Caco-2 (cell line): ENCODE data around the gene REPS2. TPM values are rescaled to one million over a fixed set of nuclear protein-coding genes. Genes with fewer than 3 reads are reported as not detected.

Experiments
- BruUV-seq: library from RNA; stranded (reverse); fragments of 400-500 nt; replicated peaks from 2 replicates; lab custom pipeline; 2021; lab: Mats Ljungman, UMichigan
- CTCF ChIA-PET: fragments of 300-600 bp; sonication (Branson Sonifier 250); formaldehyde crosslinking; loops from one replicate; lab custom pipeline; 2022; ENCODE audit warnings: antibody characterized with exemption; lab: Charles Lee
- POLR2A ChIA-PET: fragments of 300-600 bp; sonication (Branson Sonifier 250); formaldehyde crosslinking; loops from one replicate; lab custom pipeline; 2022; ENCODE audit warnings: antibody characterized with exemption; lab: Charles Lee
- DNase-seq, 2 experiments: peaks; one replicate each; pipeline versions ENCODE4 v3.0.0 to v3.0.0-alpha.2; 2020 to 2022
- H3K27me3 ChIP-seq: replicated peaks from 2 replicates; pipeline ENCODE4 v1.6.0; 2011; ENCODE audit warnings: low read length; ENCODE audit not compliant: control insufficient read depth, insufficient read depth
- H3K36me3 ChIP-seq: 2 replicates; pipeline ENCODE4 v1.5.1; 2011; ENCODE audit warnings: low read length; ENCODE audit not compliant: control insufficient read depth, insufficient read depth
- H3K4me1 ChIP-seq: fragments of 250-450 bp; sonication (Bioruptor Pico); 2 replicates; pipeline ENCODE4 v1.5.1; 2020; ENCODE audit warnings: mild to moderate bottlenecking
- H3K4me3 ChIP-seq: 2 replicates; pipeline ENCODE4 v1.5.1; 2011; ENCODE audit warnings: low read depth, mild to moderate bottlenecking, control low read depth, low read length
- H3K9me3 ChIP-seq: fragments of 250-450 bp; sonication (Bioruptor Pico); 2 replicates; pipeline ENCODE4 v1.5.1; 2020; ENCODE audit warnings: mild to moderate bottlenecking, moderate library complexity
- H3K27ac Mint-ChIP-seq: one replicate; pipeline ENCODE4 v1.8.0; 2022; ENCODE audit warnings: mixed read lengths; ENCODE audit not compliant: unreplicated experiment
- H3K27me3 Mint-ChIP-seq: one replicate; pipeline ENCODE4 v1.8.0; 2022; ENCODE audit warnings: mixed read lengths; ENCODE audit not compliant: insufficient read depth, unreplicated experiment
- H3K36me3 Mint-ChIP-seq: one replicate; pipeline ENCODE4 v1.8.0; 2022; ENCODE audit warnings: mild to moderate bottlenecking, mixed read lengths; ENCODE audit not compliant: insufficient read depth, unreplicated experiment
- H3K4me1 Mint-ChIP-seq: one replicate; pipeline ENCODE4 v1.8.0; 2022; ENCODE audit warnings: low read depth, mixed read lengths; ENCODE audit not compliant: unreplicated experiment
- H3K4me3 Mint-ChIP-seq: one replicate; pipeline ENCODE4 v1.8.0; 2022; ENCODE audit warnings: mild to moderate bottlenecking, moderate library complexity, mixed read lengths; ENCODE audit not compliant: unreplicated experiment
- H3K9me3 Mint-ChIP-seq: one replicate; pipeline ENCODE4 v1.8.0; 2022; ENCODE audit warnings: mixed read lengths; ENCODE audit not compliant: unreplicated experiment
- intact Hi-C: fragments of 100-400 bp; cut with micrococcal nuclease; formaldehyde crosslinking; loops from one replicate; pipeline ENCODE4 v1.10.0; 2022; ENCODE audit not compliant: unreplicated experiment
- total RNA-seq: library from RNA; stranded (reverse); gene quantifications from 2 replicates; pipeline ENCODE4 v1.2.3, GENCODE V29; 2022
- TF ChIP-seq, protein P1 (sequence below), 2 experiments: fragments of 200-600 bp in 1 of 2; IDR thresholded peaks; 1 replicate in 1 of 2; 2 replicates in 1 of 2; pipeline versions ENCODE4 v1.5.1 to v1.8.0; 2011 to 2022; ENCODE audit warnings: antibody characterized with exemption in 1 of 2, control low read depth in 1 of 2, inconsistent platforms in 1 of 2, low read depth in 1 of 2, low read length in 1 of 2, mild to moderate bottlenecking in 1 of 2, moderate library complexity in 1 of 2; ENCODE audit not compliant: insufficient read depth in 1 of 2, severe bottlenecking in 1 of 2, unreplicated experiment in 1 of 2

The REPS2 gene
- total RNA-seq, 1 experiment from 2014 or later, result 0.86 TPM

DNA sequence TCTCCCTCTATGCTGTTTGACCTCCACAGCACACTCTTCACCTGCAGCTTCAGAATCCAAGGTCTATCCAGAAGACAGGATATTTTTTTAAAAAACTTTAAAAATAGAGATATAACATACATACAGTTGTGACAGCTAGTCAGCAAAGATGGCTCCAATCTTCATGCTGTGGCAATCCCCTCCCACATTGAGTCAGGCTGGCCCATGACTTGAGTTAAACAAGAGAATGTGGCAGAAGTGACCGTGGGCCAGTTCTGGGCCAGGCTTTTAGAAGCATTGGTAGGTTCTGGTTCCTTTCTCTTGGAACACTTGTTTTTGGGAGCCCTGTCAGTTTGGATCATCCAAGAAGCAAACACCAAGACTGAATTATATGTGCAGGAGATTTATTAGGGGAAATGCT lies 36.1 kb upstream of the REPS2 start:
- no peak for DNase-seq
- POLR2A ChIA-PET, result no interaction called here

DNA sequence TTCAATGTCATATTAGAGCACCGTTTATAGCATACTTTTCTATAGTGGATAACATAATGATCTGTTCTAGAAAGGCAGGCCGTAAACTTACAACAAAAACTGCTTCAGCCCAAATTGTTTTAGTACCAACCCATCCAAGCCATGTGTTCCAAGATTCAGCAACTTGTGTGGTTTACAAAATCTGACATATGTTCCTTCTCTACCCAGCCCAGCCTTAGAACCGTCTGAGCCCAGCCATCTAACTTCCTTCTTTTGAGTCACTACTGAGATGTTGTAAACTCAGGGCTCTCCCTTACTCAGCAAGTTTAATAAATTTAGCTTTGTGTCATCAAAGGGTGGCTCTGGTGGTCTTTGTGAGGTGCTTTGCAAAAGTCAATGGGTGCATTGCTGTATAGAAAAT lies 32.4 kb upstream of the REPS2 start:
- Histone ChIP-seq H3K4me3 (no peak overlapping the region), H3K36me3 (no peaks in the 10 kb centered on the region), H3K9me3 (no peaks in the 10 kb centered on the region), H3K27me3 (no peaks in the 10 kb centered on the region), H3K4me1 (no peaks in the 10 kb centered on the region)
- ChIA-PET CTCF (no interaction called here), POLR2A (no interaction called here)
- TF ChIP-seq, protein P1, sequence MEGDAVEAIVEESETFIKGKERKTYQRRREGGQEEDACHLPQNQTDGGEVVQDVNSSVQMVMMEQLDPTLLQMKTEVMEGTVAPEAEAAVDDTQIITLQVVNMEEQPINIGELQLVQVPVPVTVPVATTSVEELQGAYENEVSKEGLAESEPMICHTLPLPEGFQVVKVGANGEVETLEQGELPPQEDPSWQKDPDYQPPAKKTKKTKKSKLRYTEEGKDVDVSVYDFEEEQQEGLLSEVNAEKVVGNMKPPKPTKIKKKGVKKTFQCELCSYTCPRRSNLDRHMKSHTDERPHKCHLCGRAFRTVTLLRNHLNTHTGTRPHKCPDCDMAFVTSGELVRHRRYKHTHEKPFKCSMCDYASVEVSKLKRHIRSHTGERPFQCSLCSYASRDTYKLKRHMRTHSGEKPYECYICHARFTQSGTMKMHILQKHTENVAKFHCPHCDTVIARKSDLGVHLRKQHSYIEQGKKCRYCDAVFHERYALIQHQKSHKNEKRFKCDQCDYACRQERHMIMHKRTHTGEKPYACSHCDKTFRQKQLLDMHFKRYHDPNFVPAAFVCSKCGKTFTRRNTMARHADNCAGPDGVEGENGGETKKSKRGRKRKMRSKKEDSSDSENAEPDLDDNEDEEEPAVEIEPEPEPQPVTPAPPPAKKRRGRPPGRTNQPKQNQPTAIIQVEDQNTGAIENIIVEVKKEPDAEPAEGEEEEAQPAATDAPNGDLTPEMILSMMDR (IDR thresholded peaks at IDR 0.05; ENCODE audit: insufficient read depth in 1 of 2, low read depth in 1 of 2, low read length in 1 of 2, severe bottlenecking in 1 of 2, unreplicated experiment in 1 of 2), result no peak
- intact Hi-C loops, result no loop called here
- BruUV-seq, result no TSS peak
- Mint-ChIP-seq H3K27me3 (peaks cover 2% of the 10 kb centered on the region), H3K9me3 (no peaks in the 10 kb centered on the region), H3K36me3 (no peaks in the 10 kb centered on the region), H3K27ac (no peak overlapping the region), H3K4me3 (no peak overlapping the region), H3K4me1 (no peaks in the 10 kb centered on the region)
- no peak for DNase-seq

More for the DNA sequence above, 36.1 kb upstream of the REPS2 start:
- CTCF ChIA-PET, result no interaction called here
- no peaks in the 10 kb centered on the region for H3K4me1 ChIP-seq
- no peak overlapping the region for H3K4me3 ChIP-seq
- no peaks in the 10 kb centered on the region for H3K4me1 Mint-ChIP-seq
- H3K27me3 ChIP-seq, result no peaks in the 10 kb centered on the region
- H3K9me3 ChIP-seq, result no peaks in the 10 kb centered on the region
- no peaks in the 10 kb centered on the region for H3K9me3 Mint-ChIP-seq
- no TSS peak for BruUV-seq
- TF ChIP-seq, protein P1 (IDR thresholded peaks at IDR 0.05; ENCODE audit: insufficient read depth in 1 of 2, low read depth in 1 of 2, low read length in 1 of 2, severe bottlenecking in 1 of 2, unreplicated experiment in 1 of 2), result no peak
- no peaks in the 10 kb centered on the region for H3K36me3 Mint-ChIP-seq
- no peaks in the 10 kb centered on the region for H3K36me3 ChIP-seq
- intact Hi-C loops, result no loop called here
- H3K4me3 Mint-ChIP-seq, result no peak overlapping the region
- H3K27ac Mint-ChIP-seq, result no peak overlapping the region
- no peaks in the 10 kb centered on the region for H3K27me3 Mint-ChIP-seq

DNA sequence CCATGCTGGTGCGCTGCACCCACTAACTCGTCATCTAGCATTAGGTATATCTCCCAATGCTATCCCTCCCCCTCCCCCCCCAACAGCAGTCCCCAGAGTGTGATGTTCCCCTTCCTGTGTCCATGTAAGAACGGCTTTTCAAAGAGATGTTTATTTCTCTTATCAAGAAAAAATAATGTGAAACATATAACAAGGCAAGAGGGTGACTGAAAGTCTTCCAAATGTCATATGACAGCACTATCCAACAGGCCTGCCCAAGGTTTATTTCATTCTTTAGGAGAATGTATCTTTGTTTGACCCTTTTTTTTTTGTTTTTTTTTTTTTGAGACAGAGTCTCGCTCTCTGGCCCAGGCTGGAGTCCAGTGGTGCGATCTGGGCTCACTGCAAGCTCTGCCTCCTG lies 29.9 kb upstream of the REPS2 start:
- no peak for DNase-seq
- no peaks in the 10 kb centered on the region for H3K9me3 Mint-ChIP-seq
- H3K27me3 Mint-ChIP-seq, result peaks cover 5% of the 10 kb centered on the region
- H3K27ac Mint-ChIP-seq, result no peak overlapping the region
- BruUV-seq, result no TSS peak
- intact Hi-C loops, result no loop called here
- ChIA-PET POLR2A (no interaction called here), CTCF (no interaction called here)
- H3K36me3 Mint-ChIP-seq, result no peaks in the 10 kb centered on the region
- TF ChIP-seq, protein P1 (IDR thresholded peaks at IDR 0.05; ENCODE audit: insufficient read depth in 1 of 2, low read depth in 1 of 2, low read length in 1 of 2, severe bottlenecking in 1 of 2, unreplicated experiment in 1 of 2), result no peak
- no peaks in the 10 kb centered on the region for H3K4me1 Mint-ChIP-seq
- Histone ChIP-seq H3K4me3 (no peak overlapping the region), H3K4me1 (no peaks in the 10 kb centered on the region), H3K9me3 (no peaks in the 10 kb centered on the region), H3K36me3 (no peaks in the 10 kb centered on the region), H3K27me3 (no peaks in the 10 kb centered on the region)
- H3K4me3 Mint-ChIP-seq, result no peak overlapping the region
